Measurements from ENCODE around the gene CREB5.

DNA sequence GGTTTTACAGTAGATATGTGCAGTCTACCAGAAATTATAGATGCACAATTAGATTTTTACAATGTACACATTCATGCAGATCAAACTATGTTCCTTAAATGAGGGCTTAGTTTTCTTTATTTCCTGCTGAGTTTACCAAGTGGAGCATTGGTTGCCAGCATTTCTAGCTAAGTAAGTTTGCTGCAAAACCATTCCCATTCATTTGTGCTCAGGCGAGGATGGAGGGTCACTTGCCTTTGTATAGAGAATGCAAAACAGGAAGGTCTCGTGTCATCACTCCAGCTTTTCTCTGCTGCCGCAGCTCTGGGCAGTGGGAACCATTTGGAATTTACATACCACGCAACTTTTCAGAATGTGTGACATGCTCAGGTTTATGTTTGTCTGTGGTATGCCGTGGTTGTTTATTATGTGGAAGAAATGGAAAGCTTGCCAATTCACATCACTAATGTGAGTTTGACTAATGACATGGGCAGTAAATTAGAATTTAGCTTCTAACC lies 347.2 kb downstream of the CREB5 start:
- TF ChIP-seq, protein P1, sequence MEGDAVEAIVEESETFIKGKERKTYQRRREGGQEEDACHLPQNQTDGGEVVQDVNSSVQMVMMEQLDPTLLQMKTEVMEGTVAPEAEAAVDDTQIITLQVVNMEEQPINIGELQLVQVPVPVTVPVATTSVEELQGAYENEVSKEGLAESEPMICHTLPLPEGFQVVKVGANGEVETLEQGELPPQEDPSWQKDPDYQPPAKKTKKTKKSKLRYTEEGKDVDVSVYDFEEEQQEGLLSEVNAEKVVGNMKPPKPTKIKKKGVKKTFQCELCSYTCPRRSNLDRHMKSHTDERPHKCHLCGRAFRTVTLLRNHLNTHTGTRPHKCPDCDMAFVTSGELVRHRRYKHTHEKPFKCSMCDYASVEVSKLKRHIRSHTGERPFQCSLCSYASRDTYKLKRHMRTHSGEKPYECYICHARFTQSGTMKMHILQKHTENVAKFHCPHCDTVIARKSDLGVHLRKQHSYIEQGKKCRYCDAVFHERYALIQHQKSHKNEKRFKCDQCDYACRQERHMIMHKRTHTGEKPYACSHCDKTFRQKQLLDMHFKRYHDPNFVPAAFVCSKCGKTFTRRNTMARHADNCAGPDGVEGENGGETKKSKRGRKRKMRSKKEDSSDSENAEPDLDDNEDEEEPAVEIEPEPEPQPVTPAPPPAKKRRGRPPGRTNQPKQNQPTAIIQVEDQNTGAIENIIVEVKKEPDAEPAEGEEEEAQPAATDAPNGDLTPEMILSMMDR (conservative IDR thresholded peaks at IDR 0.05) = no peak
- no peak for TF ChIP-seq EZH2 (IDR thresholded peaks at IDR 0.05; ENCODE audit: low read depth)
